ENCODE data around the gene MRPL42.
"Not testable (repeated sequence)": the region's sequence is repeated elsewhere in the genome, so short reads cannot be mapped to it uniquely, and the experiment has no call there.

MRPL42 gene

GRCh38 chr12:93467351-93468007 lies at the start of gene MRPL42:
Gene MRPL42, plus strand, starts transcription at chr12:93467514. Its CDS starts 1,772 bp downstream, at chr12:93469286.
- Histone ChIP-seq H3K4me1 (ENCODE audit: insufficient read depth, low read length) (no peaks in the 10 kb centered on the region), H3K9me3 (ENCODE audit: insufficient read depth, low read depth, low read length) (no peaks in the 10 kb centered on the region), H3K9ac (ENCODE audit: low read depth, low read length) (peak within 1 kb of the TSS; percentile 98), H3K27ac (ENCODE audit: low read length) (peak within 1 kb of the TSS; percentile 98), H3K4me3 (ENCODE audit: low read length) (peak within 1 kb of the TSS; percentile 91), H3K27me3 (ENCODE audit: insufficient read depth, low read length) (no peaks in the 10 kb centered on the region), H3K36me3 (ENCODE audit: insufficient read depth, low read depth, low read length) (peaks cover 32% of the 10 kb centered on the region)

GRCh38 chr12:93417967-93418480 lies 49.3 kb upstream of the MRPL42 start:
- Histone ChIP-seq H3K36me3 (ENCODE audit: insufficient read depth, low read depth, low read length) (no peaks in the 10 kb centered on the region), H3K9me3 (ENCODE audit: insufficient read depth, low read depth, low read length) (no peaks in the 10 kb centered on the region)

DNA sequence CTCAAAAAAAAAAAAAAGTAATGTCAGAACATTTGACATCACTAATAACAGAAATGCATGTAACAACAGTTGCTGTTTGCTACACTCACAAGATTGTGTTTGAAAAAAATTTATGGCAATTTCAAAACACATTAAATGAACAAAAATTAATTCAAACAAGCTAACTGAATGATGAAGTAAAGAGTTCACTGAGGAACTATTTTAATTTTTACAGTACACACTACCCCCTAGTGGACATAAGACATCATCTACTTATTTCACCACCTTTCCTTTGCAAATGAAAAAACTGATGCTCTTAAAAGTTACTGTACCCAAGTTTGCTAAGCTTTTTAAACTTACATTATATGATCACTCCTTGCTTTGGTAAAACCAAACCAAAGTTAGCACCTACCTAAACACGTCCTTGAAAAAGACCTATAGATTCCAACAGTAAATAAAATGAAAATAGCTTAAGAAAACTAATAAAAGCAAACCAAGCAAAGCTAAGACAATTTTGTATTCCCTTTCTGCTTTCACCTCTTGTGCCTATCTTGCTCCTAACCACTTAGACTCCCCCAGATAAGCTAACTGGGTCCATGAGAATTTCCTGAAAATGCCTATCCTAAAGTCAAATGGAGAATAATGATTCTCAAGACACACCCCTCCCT lies 47.8 kb upstream of the MRPL42 start:
- no peaks in the 10 kb centered on the region for H3K36me3 ChIP-seq (ENCODE audit: insufficient read depth, low read depth, low read length)
- H3K9me3 ChIP-seq (ENCODE audit: insufficient read depth, low read depth, low read length) = no peaks in the 10 kb centered on the region
- no peaks in the 10 kb centered on the region for H3K27me3 ChIP-seq (ENCODE audit: insufficient read depth, low read length)
- no peak overlapping the region for H3K27ac ChIP-seq (ENCODE audit: low read length)
- H3K9ac ChIP-seq (ENCODE audit: low read depth, low read length) = no peak overlapping the region
- H3K4me3 ChIP-seq (ENCODE audit: low read length) = no peak overlapping the region
- H3K4me1 ChIP-seq (ENCODE audit: insufficient read depth, low read length) = peaks cover 33% of the 10 kb centered on the region

More at GRCh38 chr12:93417967-93418480, 49.3 kb upstream of the MRPL42 start:
- peaks cover 18% of the 10 kb centered on the region for H3K4me1 ChIP-seq (ENCODE audit: insufficient read depth, low read length)
- H3K4me3 ChIP-seq (ENCODE audit: low read length) = no peak overlapping the region
- H3K27ac ChIP-seq (ENCODE audit: low read length) = no peak overlapping the region
- no peak overlapping the region for H3K9ac ChIP-seq (ENCODE audit: low read depth, low read length)
- H3K27me3 ChIP-seq (ENCODE audit: insufficient read depth, low read length) = no peaks in the 10 kb centered on the region

DNA sequence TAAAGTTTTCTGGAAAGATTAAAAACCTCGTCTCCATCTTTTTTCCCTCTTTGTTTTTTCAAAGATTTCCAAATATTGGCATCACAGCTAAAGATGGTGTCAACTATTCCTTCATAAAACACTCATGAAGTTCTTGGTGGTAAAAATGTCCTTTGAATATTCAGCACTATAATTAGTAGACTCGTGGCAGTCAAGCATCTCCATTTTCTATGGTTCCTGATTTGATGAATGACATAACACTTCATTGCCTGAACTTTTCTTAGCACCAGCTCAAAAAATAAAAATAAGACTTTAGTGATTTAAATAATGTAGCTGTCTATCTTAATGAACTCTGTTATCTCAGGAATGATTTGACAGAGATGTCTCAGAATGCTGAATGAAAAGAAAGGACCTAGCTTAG lies 45.3 kb upstream of the MRPL42 start:
- Histone ChIP-seq H3K27me3 (ENCODE audit: insufficient read depth, low read length) (no peaks in the 10 kb centered on the region), H3K4me1 (ENCODE audit: insufficient read depth, low read length) (peaks cover 36% of the 10 kb centered on the region), H3K36me3 (ENCODE audit: insufficient read depth, low read depth, low read length) (no peaks in the 10 kb centered on the region), H3K9ac (ENCODE audit: low read depth, low read length) (no peak overlapping the region), H3K27ac (ENCODE audit: low read length) (no peak overlapping the region), H3K4me3 (ENCODE audit: low read length) (no peak overlapping the region), H3K9me3 (ENCODE audit: insufficient read depth, low read depth, low read length) (no peaks in the 10 kb centered on the region)

GRCh38 chr12:93425736-93426411 lies 41.4 kb upstream of the MRPL42 start:
- H3K27ac ChIP-seq (ENCODE audit: low read length) = no peak overlapping the region
- no peaks in the 10 kb centered on the region for H3K9me3 ChIP-seq (ENCODE audit: insufficient read depth, low read depth, low read length)
- H3K27me3 ChIP-seq (ENCODE audit: insufficient read depth, low read length) = no peaks in the 10 kb centered on the region
- peaks cover 28% of the 10 kb centered on the region for H3K4me1 ChIP-seq (ENCODE audit: insufficient read depth, low read length)
- H3K4me3 ChIP-seq (ENCODE audit: low read length) = no peak overlapping the region
- H3K9ac ChIP-seq (ENCODE audit: low read depth, low read length) = no peak overlapping the region
- no peaks in the 10 kb centered on the region for H3K36me3 ChIP-seq (ENCODE audit: insufficient read depth, low read depth, low read length)

GRCh38 chr12:93426412-93426805 lies 40.9 kb upstream of the MRPL42 start:
- Histone ChIP-seq H3K9me3 (ENCODE audit: insufficient read depth, low read depth, low read length) (no peaks in the 10 kb centered on the region), H3K4me1 (ENCODE audit: insufficient read depth, low read length) (peaks cover 28% of the 10 kb centered on the region), H3K4me3 (ENCODE audit: low read length) (no peak overlapping the region), H3K9ac (ENCODE audit: low read depth, low read length) (no peak overlapping the region), H3K36me3 (ENCODE audit: insufficient read depth, low read depth, low read length) (no peaks in the 10 kb centered on the region), H3K27me3 (ENCODE audit: insufficient read depth, low read length) (no peaks in the 10 kb centered on the region), H3K27ac (ENCODE audit: low read length) (no peak overlapping the region)

DNA sequence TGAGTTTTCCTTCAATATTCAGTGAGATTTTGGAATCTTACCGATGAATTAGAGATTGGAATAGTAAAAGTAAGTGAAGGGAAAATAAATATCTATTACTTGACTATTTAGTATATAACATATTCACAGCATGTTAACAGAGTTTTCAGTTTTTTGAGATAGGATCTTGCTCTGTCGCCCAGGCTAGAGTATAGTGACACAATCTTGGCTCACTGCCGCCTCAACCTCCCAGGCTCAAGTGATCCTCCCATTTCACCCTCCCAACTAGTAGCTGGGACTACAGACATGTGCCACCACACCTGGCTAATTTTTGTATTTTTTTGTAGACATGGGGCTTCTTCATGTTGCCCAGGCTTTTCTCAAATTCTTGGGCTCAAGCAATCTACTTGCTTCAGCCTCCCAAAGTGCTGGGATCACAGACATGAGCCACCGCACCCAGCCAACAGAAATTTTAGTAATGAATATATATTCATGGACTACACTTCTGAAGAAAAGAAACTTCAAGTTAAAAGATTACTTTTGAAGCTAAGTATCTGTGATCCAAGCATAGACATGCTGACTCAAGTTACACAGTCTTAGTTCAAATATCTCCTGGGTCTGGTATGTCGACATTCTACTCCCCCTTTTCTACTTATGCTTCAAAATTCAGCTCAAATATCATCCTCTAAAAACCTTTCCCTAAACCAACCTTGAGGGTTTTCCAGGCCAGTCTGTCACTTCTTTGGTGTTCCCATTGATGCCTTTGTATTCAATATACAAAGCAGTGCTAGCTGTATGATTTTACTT lies 39.3 kb upstream of the MRPL42 start:
- no peak overlapping the region for H3K27ac ChIP-seq (ENCODE audit: low read length)
- H3K36me3 ChIP-seq (ENCODE audit: insufficient read depth, low read depth, low read length) = no peaks in the 10 kb centered on the region
- H3K9me3 ChIP-seq (ENCODE audit: insufficient read depth, low read depth, low read length) = no peaks in the 10 kb centered on the region
- no peak overlapping the region for H3K4me3 ChIP-seq (ENCODE audit: low read length)
- H3K9ac ChIP-seq (ENCODE audit: low read depth, low read length) = no peak overlapping the region
- H3K4me1 ChIP-seq (ENCODE audit: insufficient read depth, low read length) = peaks cover 26% of the 10 kb centered on the region
- no peaks in the 10 kb centered on the region for H3K27me3 ChIP-seq (ENCODE audit: insufficient read depth, low read length)

DNA sequence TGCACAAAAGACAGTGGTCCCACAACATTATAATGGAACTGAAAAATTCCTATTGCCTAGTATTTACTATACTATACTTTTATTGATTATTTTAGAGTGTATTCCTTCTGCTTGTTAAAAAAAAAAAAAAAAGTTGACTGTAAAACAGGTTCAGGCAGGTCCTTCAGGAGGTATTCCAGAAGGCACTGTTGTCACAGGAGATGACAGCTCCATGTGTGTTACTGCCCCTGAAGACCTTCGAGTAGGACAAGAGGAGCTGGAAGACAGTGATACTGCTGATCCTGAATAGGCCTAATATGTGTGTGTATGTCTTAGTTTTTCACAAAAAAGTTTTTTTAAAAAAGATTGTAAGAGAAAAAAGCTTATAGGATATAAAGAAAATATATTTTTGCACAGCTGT lies 37.9 kb upstream of the MRPL42 start:
- no peak overlapping the region for H3K9ac ChIP-seq (ENCODE audit: low read depth, low read length)
- H3K27me3 ChIP-seq (ENCODE audit: insufficient read depth, low read length) = no peaks in the 10 kb centered on the region
- no peak overlapping the region for H3K27ac ChIP-seq (ENCODE audit: low read length)
- peaks cover 12% of the 10 kb centered on the region for H3K4me1 ChIP-seq (ENCODE audit: insufficient read depth, low read length)
- no peaks in the 10 kb centered on the region for H3K9me3 ChIP-seq (ENCODE audit: insufficient read depth, low read depth, low read length)
- H3K36me3 ChIP-seq (ENCODE audit: insufficient read depth, low read depth, low read length) = no peaks in the 10 kb centered on the region
- H3K4me3 ChIP-seq (ENCODE audit: low read length) = no peak overlapping the region

DNA sequence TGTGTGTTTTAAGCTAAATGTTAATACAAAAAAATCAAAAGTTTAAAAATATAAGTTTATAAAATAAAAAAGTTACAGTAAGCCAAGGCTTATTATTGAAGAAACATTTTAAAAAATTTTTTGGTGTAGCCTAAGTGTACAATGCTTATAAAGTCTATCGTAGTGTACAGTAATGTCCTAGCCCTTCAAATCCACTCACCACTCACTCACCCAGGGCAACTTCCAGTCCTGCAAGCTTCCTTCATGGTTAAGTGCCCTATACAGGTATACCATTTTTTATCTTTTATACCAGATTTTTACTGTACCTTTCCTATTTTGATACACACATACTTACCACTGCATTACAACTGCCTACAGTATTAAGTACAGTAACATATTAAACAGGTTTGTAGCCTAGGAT lies 37.5 kb upstream of the MRPL42 start:
- H3K9ac ChIP-seq (ENCODE audit: low read depth, low read length) = no peak overlapping the region
- H3K36me3 ChIP-seq (ENCODE audit: insufficient read depth, low read depth, low read length) = no peaks in the 10 kb centered on the region
- no peaks in the 10 kb centered on the region for H3K9me3 ChIP-seq (ENCODE audit: insufficient read depth, low read depth, low read length)
- no peak overlapping the region for H3K4me3 ChIP-seq (ENCODE audit: low read length)
- H3K4me1 ChIP-seq (ENCODE audit: insufficient read depth, low read length) = peaks cover 8% of the 10 kb centered on the region
- H3K27me3 ChIP-seq (ENCODE audit: insufficient read depth, low read length) = no peaks in the 10 kb centered on the region
- no peak overlapping the region for H3K27ac ChIP-seq (ENCODE audit: low read length)

DNA sequence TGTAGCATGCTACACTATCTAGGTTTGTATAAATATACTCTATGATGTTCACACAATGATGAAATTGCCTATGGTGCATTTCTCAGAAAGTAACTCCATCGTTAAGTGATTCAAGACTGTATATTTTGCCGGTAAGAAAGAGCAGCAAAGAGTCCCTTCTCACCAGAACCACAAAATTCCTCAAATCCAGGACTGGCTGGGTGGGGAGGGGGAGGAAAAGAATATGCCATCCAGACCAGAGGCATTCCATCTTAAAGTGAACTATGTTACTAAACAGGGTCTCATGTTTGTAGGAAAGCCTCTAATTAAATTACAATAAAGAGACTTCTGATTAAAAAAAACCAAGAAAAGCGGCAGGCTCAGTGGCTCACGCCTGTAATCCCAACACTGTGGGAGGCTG lies 37.0 kb upstream of the MRPL42 start:
- no peak overlapping the region for H3K9ac ChIP-seq (ENCODE audit: low read depth, low read length)
- no peaks in the 10 kb centered on the region for H3K9me3 ChIP-seq (ENCODE audit: insufficient read depth, low read depth, low read length)
- no peak overlapping the region for H3K27ac ChIP-seq (ENCODE audit: low read length)
- H3K27me3 ChIP-seq (ENCODE audit: insufficient read depth, low read length) = no peaks in the 10 kb centered on the region
- no peak overlapping the region for H3K4me3 ChIP-seq (ENCODE audit: low read length)
- peaks cover 5% of the 10 kb centered on the region for H3K4me1 ChIP-seq (ENCODE audit: insufficient read depth, low read length)
- H3K36me3 ChIP-seq (ENCODE audit: insufficient read depth, low read depth, low read length) = no peaks in the 10 kb centered on the region

DNA sequence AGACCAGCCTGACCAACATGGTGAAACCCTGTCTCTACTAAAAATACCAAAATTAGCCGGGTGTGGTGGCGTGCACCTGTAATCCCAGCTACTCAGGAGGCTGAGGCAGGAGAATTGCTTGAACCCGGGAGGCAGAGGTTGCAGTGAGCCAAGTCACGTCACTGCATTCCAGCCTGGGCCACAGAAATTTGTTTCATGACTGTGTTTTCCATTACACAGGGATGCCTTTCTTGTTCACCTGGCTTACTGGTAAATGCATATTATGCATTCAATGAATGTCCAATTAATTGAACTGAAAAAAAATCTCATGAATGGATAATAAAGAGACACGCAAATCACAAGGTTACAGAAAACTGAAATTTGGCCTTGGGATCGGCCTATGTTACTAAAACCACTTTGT lies 35.3 kb upstream of the MRPL42 start:
- not testable (repeated sequence) for H3K36me3 ChIP-seq (ENCODE audit: insufficient read depth, low read depth, low read length); H3K4me1 ChIP-seq (ENCODE audit: insufficient read depth, low read length); H3K27me3 ChIP-seq (ENCODE audit: insufficient read depth, low read length); H3K27ac ChIP-seq (ENCODE audit: low read length); H3K9me3 ChIP-seq (ENCODE audit: insufficient read depth, low read depth, low read length); H3K4me3 ChIP-seq (ENCODE audit: low read length); H3K9ac ChIP-seq (ENCODE audit: low read depth, low read length)
